OCI-LY1 (cell line): ENCODE measurements around the gene PDZRN3.

ENCODE experiments used
- H2AFZ ChIP-seq: fragments of 200-600 bp; sonication (generic), shearing (Covaris generic); 2 replicates; pipeline ENCODE4 v1.6.0; 2014; ENCODE audit warnings: antibody characterized with exemption, mild to moderate bottlenecking, low read length
- H3F3A ChIP-seq: fragments of 200-600 bp; sonication (generic), shearing (Covaris generic); 2 replicates; pipeline ENCODE4 v1.6.0; 2014; ENCODE audit warnings: mild to moderate bottlenecking, antibody characterized with exemption, low read length, moderate library complexity; ENCODE audit not compliant: insufficient read depth
- H3K27ac ChIP-seq: fragments of 200-600 bp; sonication (generic); 2 replicates; pipeline ENCODE4 v1.5.1; 2014; ENCODE audit warnings: low read length, mixed run types, mild to moderate bottlenecking, low read depth; ENCODE audit not compliant: poor library complexity, severe bottlenecking
- H3K27me3 ChIP-seq: fragments of 200-600 bp; sonication (generic); 2 replicates; pipeline ENCODE4 v1.6.0; 2014; ENCODE audit warnings: antibody characterized with exemption, mild to moderate bottlenecking, low read length, moderate library complexity; ENCODE audit not compliant: insufficient read depth
- H3K36me3 ChIP-seq: fragments of 200-600 bp; sonication (generic); 2 replicates; pipeline ENCODE4 v1.6.1; 2014; ENCODE audit warnings: mild to moderate bottlenecking, antibody characterized with exemption, low read length, moderate library complexity, mixed read lengths; ENCODE audit not compliant: insufficient read depth
- H3K4me1 ChIP-seq: fragments of 200-600 bp; sonication (generic); 2 replicates; pipeline ENCODE4 v1.5.1; 2014; ENCODE audit warnings: mild to moderate bottlenecking, low read length, moderate library complexity; ENCODE audit not compliant: insufficient read depth, severe bottlenecking
- H3K4me2 ChIP-seq: fragments of 200-600 bp; sonication (generic), shearing (Covaris generic); 2 replicates; pipeline ENCODE4 v1.6.1; 2014; ENCODE audit warnings: low read length
- H3K4me3 ChIP-seq: fragments of 200-600 bp; sonication (generic); 2 replicates; pipeline ENCODE4 v1.5.1; 2014; ENCODE audit warnings: low read length, low read depth, mild to moderate bottlenecking, mixed read lengths; ENCODE audit not compliant: poor library complexity, severe bottlenecking
- H3K79me2 ChIP-seq: fragments of 200-600 bp; shearing (Covaris generic); 2 replicates; pipeline ENCODE4 v1.6.1; 2016; ENCODE audit warnings: mixed run types, low read length, mixed read lengths; ENCODE audit not compliant: insufficient read depth
- H3K9ac ChIP-seq: fragments of 200-600 bp; sonication (generic), shearing (Covaris generic); 2 replicates; pipeline ENCODE4 v1.6.1; 2014; ENCODE audit warnings: mild to moderate bottlenecking, low read length, mixed read lengths
- H3K9me2 ChIP-seq: fragments of 200-600 bp; sonication (generic), shearing (Covaris generic); 2 replicates; pipeline ENCODE4 v1.6.1; 2014; ENCODE audit warnings: low read depth, mild to moderate bottlenecking, low read length, mixed read lengths
- H3K9me3 ChIP-seq: fragments of 200-600 bp; shearing (Covaris generic); 2 replicates; pipeline ENCODE4 v1.6.1; 2014; ENCODE audit warnings: low read length, mixed read lengths
- H4K20me1 ChIP-seq: fragments of 200-600 bp; sonication (generic), shearing (Covaris generic); 2 replicates; pipeline ENCODE4 v1.6.0; 2016; ENCODE audit warnings: mild to moderate bottlenecking, low read length; ENCODE audit not compliant: insufficient read depth
- CTCF ChIP-seq: fragments of 200-600 bp; sonication (generic), shearing (Covaris generic); IDR thresholded peaks from 2 replicates; pipeline ENCODE4 v1.5.1; 2017; ENCODE audit warnings: mild to moderate bottlenecking, antibody characterized with exemption, low read length, moderate library complexity, mixed read lengths
- EZH2 ChIP-seq: fragments of 200-600 bp; sonication (generic), shearing (Covaris generic); IDR thresholded peaks from 2 replicates; pipeline ENCODE4 v1.8.0; 2017; ENCODE audit warnings: borderline replicate concordance, mixed run types, mild to moderate bottlenecking, antibody characterized with exemption, low read length, moderate library complexity, mixed read lengths

Gene PDZRN3

DNA sequence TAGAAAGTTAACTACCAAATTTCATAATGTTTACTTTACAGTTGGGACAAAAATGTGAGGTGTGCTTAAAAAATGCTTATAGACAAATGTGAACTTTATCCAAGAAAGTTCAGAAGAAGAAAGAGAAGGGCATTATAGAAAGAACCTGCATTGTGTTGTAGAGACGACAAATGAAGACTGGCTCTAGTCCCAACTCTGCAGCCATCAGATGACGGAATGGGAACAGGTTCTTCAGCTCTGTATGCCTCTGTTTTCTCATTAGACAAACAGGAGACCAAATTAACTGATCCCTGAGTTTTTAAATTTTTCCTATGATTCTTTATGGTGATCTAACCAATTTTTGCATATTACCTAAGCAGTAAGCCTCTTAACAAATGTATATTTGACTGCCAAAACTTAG is 49.2 kb downstream of the PDZRN3 start:
- H3K27ac ChIP-seq, result no peak overlapping the region
- no peaks in the 10 kb centered on the region for H3K9me2 ChIP-seq
- H3K4me1 ChIP-seq, result no peaks in the 10 kb centered on the region
- H3K9ac ChIP-seq, result no peak overlapping the region
- no peak for TF ChIP-seq CTCF
- TF ChIP-seq EZH2, result no peak
- no peaks in the 10 kb centered on the region for H3K79me2 ChIP-seq
- H3K36me3 ChIP-seq, result no peaks in the 10 kb centered on the region
- peaks cover 9% of the 10 kb centered on the region; the same call in 1 of the 2 replicates for H3K27me3 ChIP-seq
- H3K4me2 ChIP-seq, result no peak overlapping the region
- no peak overlapping the region for H2AFZ ChIP-seq
- H3K9me3 ChIP-seq, result no peaks in the 10 kb centered on the region
- H4K20me1 ChIP-seq, result no peaks in the 10 kb centered on the region
- no peaks in the 10 kb centered on the region for H3F3A ChIP-seq
- no peak overlapping the region for H3K4me3 ChIP-seq

DNA sequence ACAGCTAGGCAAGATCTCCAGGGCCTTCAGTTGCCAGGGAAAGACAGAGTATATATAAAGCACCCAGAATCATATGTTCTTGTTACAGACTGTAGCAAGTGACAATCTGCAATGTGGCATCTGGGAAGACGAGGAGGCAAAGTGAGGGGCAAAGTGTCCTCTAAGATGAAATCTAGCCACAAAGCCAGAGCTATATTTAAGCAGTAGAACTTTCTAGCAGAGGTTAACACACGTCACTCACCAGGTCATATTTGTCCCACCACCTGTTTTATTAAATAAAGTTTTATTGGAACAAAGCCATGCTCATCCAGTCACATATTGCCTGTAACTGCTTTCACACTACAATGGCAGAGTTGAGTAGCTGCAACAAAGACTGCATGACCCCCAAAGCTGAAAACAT is 51.5 kb downstream of the PDZRN3 start:
- no peaks in the 10 kb centered on the region for H3K79me2 ChIP-seq
- TF ChIP-seq CTCF (no peak), EZH2 (no peak)

GRCh38 chr3:73572368-73572767 is 52.4 kb downstream of the PDZRN3 start:
- no peak overlapping the region for H3K4me3 ChIP-seq
- no peaks in the 10 kb centered on the region for H3F3A ChIP-seq
- no peaks in the 10 kb centered on the region for H4K20me1 ChIP-seq
- H3K9me3 ChIP-seq, result no peaks in the 10 kb centered on the region
- H3K27ac ChIP-seq, result no peak overlapping the region
- no peaks in the 10 kb centered on the region for H3K36me3 ChIP-seq
- TF ChIP-seq EZH2, result no peak
- no peak for TF ChIP-seq CTCF
- no peak overlapping the region for H2AFZ ChIP-seq
- no peaks in the 10 kb centered on the region for H3K4me1 ChIP-seq
- H3K9ac ChIP-seq, result no peak overlapping the region
- no peak overlapping the region for H3K4me2 ChIP-seq
- H3K9me2 ChIP-seq, result no peaks in the 10 kb centered on the region
- H3K79me2 ChIP-seq, result no peaks in the 10 kb centered on the region
- H3K27me3 ChIP-seq, result peaks cover 6% of the 10 kb centered on the region; the same call in 1 of the 2 replicates

More for the DNA sequence above, 51.5 kb downstream of the PDZRN3 start:
- Histone ChIP-seq H3K9ac (no peak overlapping the region), H3F3A (no peaks in the 10 kb centered on the region), H3K36me3 (no peaks in the 10 kb centered on the region), H2AFZ (no peak overlapping the region), H3K27me3 (peaks cover 6% of the 10 kb centered on the region; the same call in 1 of the 2 replicates), H4K20me1 (no peaks in the 10 kb centered on the region), H3K4me2 (no peak overlapping the region), H3K4me3 (no peak overlapping the region), H3K9me2 (no peaks in the 10 kb centered on the region), H3K9me3 (no peaks in the 10 kb centered on the region), H3K27ac (no peak overlapping the region), H3K4me1 (no peaks in the 10 kb centered on the region)
